NB4 (cell line): ENCODE measurements around the gene CALML5.

ENCODE experiments used
- DNase-seq: peaks from one replicate; pipeline ENCODE4 v3.0.0; 2010; ENCODE audit warnings: low read depth
- H3K4me3 ChIP-seq: one replicate; pipeline ENCODE4 v1.5.1; 2011; ENCODE audit warnings: mild to moderate bottlenecking, low read depth, low read length, moderate library complexity
- MYC ChIP-seq: IDR thresholded peaks from 2 replicates; pipeline ENCODE4 v1.6.1; 2011; ENCODE audit warnings: low read depth, low read length
- POLR2A ChIP-seq: IDR thresholded peaks from 2 replicates; pipeline ENCODE4 v1.6.1; 2011; ENCODE audit warnings: mild to moderate bottlenecking; ENCODE audit not compliant: insufficient read length; ENCODE audit errors: extremely low read depth
- TF ChIP-seq, protein P1 (sequence below): IDR thresholded peaks from one replicate; pipeline ENCODE4 v1.5.1; 2012; ENCODE audit warnings: low read depth, low read length
- TF ChIP-seq, protein P2 (sequence below): IDR thresholded peaks from 2 replicates; pipeline ENCODE4 v1.6.1; 2011; ENCODE audit warnings: low read depth, low read length

Gene CALML5

DNA sequence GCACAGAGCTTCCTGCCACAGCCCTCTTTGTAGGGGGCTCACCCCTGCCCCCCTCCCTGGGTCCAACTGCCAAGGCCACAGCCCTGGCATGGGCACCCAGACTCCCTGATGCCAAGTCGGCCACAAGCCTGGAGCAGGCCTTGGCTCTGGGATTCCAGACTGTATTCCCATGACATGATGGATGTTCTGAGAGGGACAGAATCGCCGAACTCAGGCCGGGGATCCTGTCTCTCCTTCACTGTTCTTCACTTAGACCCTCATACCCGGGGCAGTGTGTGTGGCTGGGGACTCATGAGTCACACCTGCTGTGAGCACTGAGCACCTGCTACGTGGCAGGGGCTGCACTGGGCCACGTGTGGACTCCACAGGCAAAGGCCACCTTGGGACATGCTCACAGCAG lies 7.9 kb downstream of the CALML5 start:
- no peak for DNase-seq
- no peak for TF ChIP-seq MYC
- TF ChIP-seq, protein P1, sequence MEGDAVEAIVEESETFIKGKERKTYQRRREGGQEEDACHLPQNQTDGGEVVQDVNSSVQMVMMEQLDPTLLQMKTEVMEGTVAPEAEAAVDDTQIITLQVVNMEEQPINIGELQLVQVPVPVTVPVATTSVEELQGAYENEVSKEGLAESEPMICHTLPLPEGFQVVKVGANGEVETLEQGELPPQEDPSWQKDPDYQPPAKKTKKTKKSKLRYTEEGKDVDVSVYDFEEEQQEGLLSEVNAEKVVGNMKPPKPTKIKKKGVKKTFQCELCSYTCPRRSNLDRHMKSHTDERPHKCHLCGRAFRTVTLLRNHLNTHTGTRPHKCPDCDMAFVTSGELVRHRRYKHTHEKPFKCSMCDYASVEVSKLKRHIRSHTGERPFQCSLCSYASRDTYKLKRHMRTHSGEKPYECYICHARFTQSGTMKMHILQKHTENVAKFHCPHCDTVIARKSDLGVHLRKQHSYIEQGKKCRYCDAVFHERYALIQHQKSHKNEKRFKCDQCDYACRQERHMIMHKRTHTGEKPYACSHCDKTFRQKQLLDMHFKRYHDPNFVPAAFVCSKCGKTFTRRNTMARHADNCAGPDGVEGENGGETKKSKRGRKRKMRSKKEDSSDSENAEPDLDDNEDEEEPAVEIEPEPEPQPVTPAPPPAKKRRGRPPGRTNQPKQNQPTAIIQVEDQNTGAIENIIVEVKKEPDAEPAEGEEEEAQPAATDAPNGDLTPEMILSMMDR: no peak
- TF ChIP-seq, protein P2, sequence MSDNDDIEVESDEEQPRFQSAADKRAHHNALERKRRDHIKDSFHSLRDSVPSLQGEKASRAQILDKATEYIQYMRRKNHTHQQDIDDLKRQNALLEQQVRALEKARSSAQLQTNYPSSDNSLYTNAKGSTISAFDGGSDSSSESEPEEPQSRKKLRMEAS: no peak
- TF ChIP-seq POLR2A: no peak
- H3K4me3 ChIP-seq: no peak overlapping the region

DNA sequence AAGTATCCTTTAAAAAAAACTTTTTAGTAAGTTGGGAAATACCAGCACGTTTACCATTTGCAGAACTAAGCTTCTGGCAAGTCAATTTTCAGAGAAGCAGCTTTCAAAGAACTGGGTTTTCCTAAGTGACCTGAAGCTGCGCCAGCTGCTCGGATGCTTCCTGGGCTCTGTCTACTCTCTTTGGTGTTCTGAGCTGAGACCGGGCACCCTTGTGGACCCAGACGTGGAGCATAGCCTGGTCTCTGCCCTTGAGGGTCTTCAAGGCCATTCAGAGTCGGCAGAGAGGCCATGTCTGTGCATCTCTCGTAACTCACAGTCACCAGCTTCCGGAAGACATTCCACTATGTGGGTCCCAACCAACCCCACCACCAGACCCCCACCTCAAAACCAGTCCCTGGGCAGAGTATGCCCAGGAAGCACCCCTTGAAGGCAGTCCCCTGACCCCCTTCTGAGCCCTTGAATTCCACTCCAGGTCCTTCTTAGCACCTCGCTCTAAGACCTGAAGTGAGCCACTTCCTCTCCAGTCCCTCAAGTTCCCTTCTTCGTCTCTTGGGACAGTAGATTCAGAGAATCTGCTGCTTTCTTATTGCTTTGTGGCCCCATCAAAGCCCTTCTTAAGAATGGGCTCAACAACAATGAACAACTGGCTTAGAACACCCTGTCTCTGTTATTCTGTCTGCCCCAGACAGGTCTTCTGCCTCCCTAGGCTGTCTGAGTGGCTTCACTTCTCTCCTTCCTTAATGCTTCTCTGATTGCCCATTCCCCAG lies 8.5 kb downstream of the CALML5 start:
- DNase-seq: peak; percentile 62
- H3K4me3 ChIP-seq: no peak overlapping the region
- TF ChIP-seq, protein P2: no peak
- TF ChIP-seq POLR2A (no peak), MYC (no peak)
- TF ChIP-seq, protein P1: no peak

DNA sequence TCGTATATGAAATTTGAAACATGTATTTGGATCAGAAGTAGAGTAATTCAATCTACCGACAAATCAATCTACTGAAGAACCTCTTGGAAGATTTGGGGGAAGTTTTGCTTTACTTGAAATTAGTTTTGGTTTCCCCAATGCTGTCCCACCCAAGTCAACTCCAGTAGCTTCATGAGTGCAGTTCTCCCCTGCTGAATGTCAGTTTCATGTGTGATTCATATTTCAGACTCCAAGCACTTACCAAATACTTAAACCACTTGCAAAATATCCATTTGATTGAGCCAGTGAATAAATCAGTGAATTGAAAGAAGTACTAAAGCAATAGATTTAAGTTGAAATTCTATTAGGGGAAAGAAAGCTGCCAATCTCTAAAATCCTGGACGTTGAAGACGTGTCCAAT lies 9.3 kb downstream of the CALML5 start:
- no peak for DNase-seq
- TF ChIP-seq POLR2A (no peak), MYC (no peak)
- TF ChIP-seq, protein P1: no peak
- TF ChIP-seq, protein P2: no peak
- H3K4me3 ChIP-seq: no peak overlapping the region

DNA sequence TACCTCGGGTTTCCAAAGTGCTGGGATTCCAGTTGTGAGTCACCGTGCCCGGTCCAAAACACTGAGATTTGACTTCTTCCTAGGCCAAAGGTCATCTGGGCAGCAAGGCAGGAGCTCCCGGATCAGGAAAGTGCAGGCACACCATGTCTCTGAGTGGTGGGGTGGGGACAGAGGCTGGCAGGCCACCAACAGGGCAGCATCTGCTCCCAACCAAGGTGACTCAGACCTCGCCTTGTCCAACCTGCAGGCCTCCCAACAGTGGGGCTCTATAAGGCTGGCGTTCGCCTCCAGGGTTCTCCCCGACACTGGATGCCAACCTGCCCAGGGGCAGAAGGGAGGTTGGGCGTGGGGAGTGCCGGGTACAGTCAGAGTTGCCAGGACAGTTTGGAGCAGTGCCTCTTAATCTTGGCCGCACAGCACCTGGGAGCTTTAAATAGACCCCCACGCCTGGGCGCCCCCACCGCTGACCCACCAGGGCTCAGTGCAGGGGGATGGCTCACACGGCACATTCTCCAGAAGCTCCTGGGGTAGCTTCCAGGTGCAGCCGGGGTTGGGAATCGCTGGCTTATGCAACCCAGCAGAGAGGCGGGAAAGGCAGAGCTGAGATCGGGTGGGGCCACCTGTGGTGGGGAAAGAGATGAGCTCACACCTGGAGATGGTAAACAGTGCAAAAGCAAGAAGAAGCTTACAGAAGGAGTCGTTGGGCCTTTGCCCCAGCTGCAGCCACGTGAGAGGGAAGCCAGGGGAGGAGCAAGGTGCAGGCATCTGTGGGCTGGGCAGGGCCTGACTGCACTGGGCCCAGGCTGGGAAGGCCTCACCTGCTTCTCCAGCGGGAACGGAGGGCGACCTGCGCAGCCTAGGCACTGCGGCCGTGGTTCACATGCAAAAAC lies 10.9 kb downstream of the CALML5 start:
- TF ChIP-seq POLR2A (no peak), MYC (no peak)
- TF ChIP-seq, protein P1: no peak
- TF ChIP-seq, protein P2: no peak
- H3K4me3 ChIP-seq: no peak overlapping the region
- DNase-seq: no peak

DNA sequence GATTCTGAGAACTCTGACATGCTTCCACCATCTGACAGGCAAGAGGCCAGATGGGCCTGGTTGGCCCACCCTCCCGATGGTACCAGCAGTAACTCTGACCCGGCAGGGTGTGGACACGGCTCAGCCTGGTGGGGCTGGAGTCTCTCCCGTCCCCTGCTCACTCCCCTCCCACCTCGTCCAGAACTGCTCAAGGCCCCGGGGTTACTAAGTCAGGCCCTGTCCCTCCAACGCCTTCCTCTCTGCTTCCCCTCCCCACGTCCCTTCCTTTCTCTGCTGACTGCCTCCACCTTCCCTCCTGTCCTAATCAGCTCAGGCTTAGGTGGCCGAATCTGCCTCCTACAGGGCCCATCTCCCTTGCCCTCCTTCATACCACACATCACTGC lies 12.5 kb downstream of the CALML5 start:
- DNase-seq: no peak

More for the DNA sequence above, 12.5 kb downstream of the CALML5 start:
- H3K4me3 ChIP-seq: no peak overlapping the region
- TF ChIP-seq, protein P1: no peak
- no peak for TF ChIP-seq MYC
- TF ChIP-seq, protein P2: no peak
- no peak for TF ChIP-seq POLR2A
